Tibial artery (tissue), 4 donors: ENCODE measurements around the gene CEP135.

Source experiments
- DNase-seq, 2 donors: peaks; one replicate each; pipeline ENCODE4 v3.0.0-alpha.2; 2019
- H3K27ac ChIP-seq, 2 donors: fragments of 200-600 bp; sonication (generic) in 1 of 2; 1 replicate in 1 of 2; 2 replicates in 1 of 2; pipeline ENCODE4 v1.5.1; 2018 to 2019; ENCODE audit warnings: mild to moderate bottlenecking in 1 of 2
- H3K27me3 ChIP-seq, 2 donors: fragments of 200-600 bp; sonication (generic) in 1 of 2; one replicate each; pipeline versions ENCODE4 v1.5.1 to v1.6.0; 2016 to 2019
- H3K36me3 ChIP-seq, 3 donors: fragments of 200-600 bp; sonication (generic) in 2 of 3; one replicate each; pipeline ENCODE4 v1.5.1; 2016 to 2019; ENCODE audit warnings: mild to moderate bottlenecking in 2 of 3
- H3K4me1 ChIP-seq, 4 donors: fragments of 200-600 bp; sonication (generic) in 2 of 4; 1 replicate in 3 of 4; 2 replicates in 1 of 4; pipeline ENCODE4 v1.5.1; 2016 to 2019
- H3K4me3 ChIP-seq, 2 donors: fragments of 200-600 bp; sonication (generic) in 1 of 2; 1 replicate in 1 of 2; 2 replicates in 1 of 2; pipeline ENCODE4 v1.5.1; 2018 to 2019; ENCODE audit warnings: mild to moderate bottlenecking in 2 of 2
- H3K9me3 ChIP-seq, 3 donors: fragments of 200-600 bp; sonication (generic) in 1 of 3; one replicate each; pipeline ENCODE4 v1.5.1; 2016 to 2019
- CTCF ChIP-seq, 2 experiments: fragments of 200-600 bp in 1 of 2; fragments of 450-650 bp in 1 of 2; IDR thresholded peaks; one replicate each; pipeline ENCODE4 v1.5.1; 2017 to 2019; ENCODE audit warnings: antibody characterized with exemption in 2 of 2, mild to moderate bottlenecking in 1 of 2, moderate library complexity in 1 of 2
- intact Hi-C: fragments of 100-400 bp; cut with DNase I; formaldehyde crosslinking; loops from one replicate; pipeline ENCODE4 v1.15.0; 2023; ENCODE audit warnings: low total_unique reads

Gene CEP135

GRCh38 chr4:56051710-56052075 lies 102.9 kb downstream of the CEP135 start:
- H3K4me1 ChIP-seq, result peaks cover 0 to 19% (median 11%) of the 10 kb centered on the region in 4 donors
- no peaks in the 10 kb centered on the region for H3K36me3 ChIP-seq
- no peak for DNase-seq
- no peaks in the 10 kb centered on the region for H3K9me3 ChIP-seq
- no peak for TF ChIP-seq CTCF (IDR thresholded peaks at IDR 0.05)
- intact Hi-C loops, result no loop called here
- H3K27me3 ChIP-seq, result peaks cover 0 to 9% of the 10 kb centered on the region in 2 donors
- no peak overlapping the region for H3K4me3 ChIP-seq
- no peak overlapping the region for H3K27ac ChIP-seq

GRCh38 chr4:56052481-56052880 lies 103.7 kb downstream of the CEP135 start:
- Histone ChIP-seq H3K27me3 (peaks cover 0 to 9% of the 10 kb centered on the region in 2 donors), H3K27ac (no peak overlapping the region), H3K9me3 (no peaks in the 10 kb centered on the region), H3K4me3 (no peak overlapping the region), H3K4me1 (peaks cover 0 to 19% (median 11%) of the 10 kb centered on the region in 4 donors), H3K36me3 (no peaks in the 10 kb centered on the region)
- TF ChIP-seq CTCF (IDR thresholded peaks at IDR 0.05), result no peak
- no peak for DNase-seq
- intact Hi-C loops, result no loop called here

GRCh38 chr4:56052966-56053365 lies 104.2 kb downstream of the CEP135 start:
- H3K9me3 ChIP-seq, result no peaks in the 10 kb centered on the region
- no peak overlapping the region for H3K4me3 ChIP-seq
- H3K36me3 ChIP-seq, result no peaks in the 10 kb centered on the region
- H3K4me1 ChIP-seq, result peaks cover 0 to 19% (median 11%) of the 10 kb centered on the region in 4 donors
- no peak overlapping the region for H3K27ac ChIP-seq
- no peak for DNase-seq
- intact Hi-C loops, result no loop called here
- H3K27me3 ChIP-seq, result peaks cover 0 to 9% of the 10 kb centered on the region in 2 donors
- no peak for TF ChIP-seq CTCF (IDR thresholded peaks at IDR 0.05)

- H3K36me3 ChIP-seq, result no peaks in the 10 kb centered on the region
- no peak overlapping the region for H3K27ac ChIP-seq
- H3K27me3 ChIP-seq, result peaks cover 0 to 9% of the 10 kb centered on the region in 2 donors
- H3K4me1 ChIP-seq, result no peaks in the 10 kb centered on the region
- no peaks in the 10 kb centered on the region for H3K9me3 ChIP-seq
- intact Hi-C loops, result no loop called here
- no peak for DNase-seq
- no peak overlapping the region for H3K4me3 ChIP-seq
- TF ChIP-seq CTCF (IDR thresholded peaks at IDR 0.05), result no peak
These were observed 106.6 kb downstream of the CEP135 start for GRCh38 chr4:56055027-56055977.

GRCh38 chr4:56055991-56056390 lies 107.2 kb downstream of the CEP135 start:
- H3K27ac ChIP-seq, result no peak overlapping the region
- H3K27me3 ChIP-seq, result peaks cover 0 to 9% of the 10 kb centered on the region in 2 donors
- no peaks in the 10 kb centered on the region for H3K9me3 ChIP-seq
- no peak for DNase-seq
- no peaks in the 10 kb centered on the region for H3K36me3 ChIP-seq
- no peak for TF ChIP-seq CTCF (IDR thresholded peaks at IDR 0.05)
- intact Hi-C loops, result no loop called here
- no peak overlapping the region for H3K4me3 ChIP-seq
- H3K4me1 ChIP-seq, result no peaks in the 10 kb centered on the region
